ENCODE measurements around the gene PSMC1.

PSMC1 gene

DNA sequence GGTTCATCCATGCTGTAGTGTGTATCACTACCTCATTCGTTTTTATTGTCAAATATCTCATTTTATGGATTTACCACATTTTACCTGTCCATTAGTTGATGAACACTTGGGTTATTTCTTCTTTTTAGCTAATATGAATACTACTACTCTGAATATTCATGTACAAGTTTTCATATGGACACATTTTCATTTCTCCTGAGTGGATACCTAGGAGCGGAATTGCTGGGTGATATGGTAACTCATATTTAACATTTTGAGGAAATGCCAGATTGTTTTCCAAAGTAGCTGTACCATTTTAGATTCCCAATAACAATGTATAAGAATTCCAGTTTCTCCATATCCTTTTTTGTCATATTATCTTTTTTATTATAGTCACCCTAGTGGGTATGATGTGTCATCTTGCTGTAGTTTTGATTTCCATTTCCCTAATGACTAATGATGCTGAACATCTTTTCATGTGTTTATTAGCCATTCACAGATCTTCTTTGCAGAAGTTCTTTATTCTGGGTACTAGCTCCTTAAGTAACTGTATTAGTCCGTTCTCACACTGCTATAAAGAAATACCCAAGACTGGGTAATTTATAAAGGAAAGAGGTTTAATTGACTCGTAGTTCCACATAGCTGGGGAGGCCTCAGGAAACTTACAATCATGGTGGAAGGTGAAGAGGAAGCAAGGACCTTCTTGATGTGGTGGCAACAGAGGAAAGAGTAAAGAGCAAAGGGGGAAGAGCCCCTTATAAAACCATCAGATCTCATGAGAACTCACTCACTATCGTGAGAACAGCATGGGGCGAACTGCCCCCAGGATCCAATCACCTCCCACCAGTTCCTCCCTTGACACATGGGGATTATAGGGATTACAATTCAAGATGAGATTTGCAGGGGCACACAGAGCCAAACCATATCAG lies 63.5 kb downstream of the PSMC1 start:
- Histone ChIP-seq H3K4me3 (no peak overlapping the region), H3K9ac (ENCODE audit: insufficient read length) (no peak overlapping the region), H3K9me3 (ENCODE audit: low read depth, low read length) (no peaks in the 10 kb centered on the region; the same call in 1 of the 2 replicates), H3K27ac (no peak overlapping the region), H3K36me3 (ENCODE audit: insufficient read depth, low read length) (peaks cover 33% of the 10 kb centered on the region)
- no peak for DNase-seq (ENCODE audit: low read depth, low spot score)
- TF ChIP-seq EZH2 (IDR thresholded peaks at IDR 0.05) (no peak), FOXP2 (optimal IDR thresholded peaks at IDR 0.05; ENCODE audit: control extremely low read depth, extremely low read length, insufficient read depth) (no peak)

GRCh38 chr14:90321891-90322290 lies 65.5 kb downstream of the PSMC1 start:
- Histone ChIP-seq H3K27ac (no peak overlapping the region), H3K36me3 (ENCODE audit: insufficient read depth, low read length) (peaks cover 23% of the 10 kb centered on the region; the same call in 1 of the 2 replicates), H3K9me3 (ENCODE audit: low read depth, low read length) (no peaks in the 10 kb centered on the region; the same call in 1 of the 2 replicates), H3K4me3 (no peak overlapping the region), H3K9ac (ENCODE audit: insufficient read length) (no peak overlapping the region)
- TF ChIP-seq FOXP2 (optimal IDR thresholded peaks at IDR 0.05; ENCODE audit: control extremely low read depth, extremely low read length, insufficient read depth) (no peak), POLR2AphosphoS5 (IDR thresholded peaks at IDR 0.05; ENCODE audit: borderline replicate concordance, low read depth, low read length) (no peak), EZH2 (IDR thresholded peaks at IDR 0.05) (no peak)
- no peak for DNase-seq (ENCODE audit: low read depth, low spot score)

Data from SK-N-MC (cell line).